ENCODE results near the gene TBC1D17.

- TF ChIP-seq POLR2A (IDR thresholded peaks at IDR 0.05; ENCODE audit: low read length) (no peak), GATA1 (IDR thresholded peaks at IDR 0.05; ENCODE audit: low read depth, low read length) (no peak)
Measured at GRCh38 chr19:49878744-49879070, 1.2 kb downstream of the TBC1D17 start.

Measured in erythroblast (primary cell).